Kidney epithelial cell (primary cell): ENCODE measurements around the gene SIGLEC8. TPM values are rescaled to one million over a fixed set of nuclear protein-coding genes. Genes with fewer than 3 reads are reported as not detected.

Source experiments
- DNase-seq: peaks from one replicate; pipeline ENCODE4 v3.0.0-alpha.2; 2010; ENCODE audit warnings: low read depth
- H3K27me3 ChIP-seq: 2 replicates; pipeline ENCODE4 v1.6.0; 2011; ENCODE audit warnings: low read length; ENCODE audit not compliant: control insufficient read depth, insufficient read depth
- H3K36me3 ChIP-seq: 2 replicates; pipeline ENCODE4 v1.5.1; 2011; ENCODE audit warnings: low read length; ENCODE audit not compliant: control insufficient read depth, insufficient read depth
- H3K4me3 ChIP-seq: 2 replicates; pipeline ENCODE4 v1.5.1; 2011; ENCODE audit warnings: low read depth, mild to moderate bottlenecking, control low read depth, low read length
- CTCF ChIP-seq: IDR thresholded peaks from 2 replicates; pipeline ENCODE4 v1.5.1; 2011; ENCODE audit warnings: mild to moderate bottlenecking, moderate library complexity, low read length, control low read depth, inconsistent platforms; ENCODE audit not compliant: insufficient read depth, poor library complexity, severe bottlenecking
- total RNA-seq: library from RNA; depleted of rRNA; stranded (reverse); fragments of >200 nt; gene quantifications from 2 replicates; pipeline ENCODE4 v1.2.3, GENCODE V29; 2015

SIGLEC8 gene
- total RNA-seq, 1 donor from 2014 or later, result not detected

DNA sequence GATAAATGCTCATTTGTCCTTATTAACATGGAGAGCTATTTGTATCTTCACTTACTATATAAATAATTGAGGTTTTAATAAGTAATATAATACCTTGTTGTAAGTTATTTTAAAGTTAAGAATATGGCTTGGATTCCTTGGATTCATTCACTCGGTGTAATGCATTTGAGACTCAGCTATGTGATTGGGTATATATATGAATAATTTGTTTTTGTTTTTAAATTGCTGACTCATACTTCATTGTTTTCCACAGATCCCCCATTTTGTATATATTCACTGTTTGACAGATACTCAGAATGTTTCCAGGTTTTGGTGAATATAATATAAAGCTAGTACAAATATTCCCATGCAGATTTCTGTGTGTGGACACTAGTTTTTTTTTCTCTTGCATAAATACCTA lies 13.3 kb upstream of the SIGLEC8 start:
- Histone ChIP-seq H3K4me3 (no peak overlapping the region), H3K27me3 (no peaks in the 10 kb centered on the region), H3K36me3 (no peaks in the 10 kb centered on the region)
- DNase-seq, result no peak
- TF ChIP-seq CTCF, result no peak

DNA sequence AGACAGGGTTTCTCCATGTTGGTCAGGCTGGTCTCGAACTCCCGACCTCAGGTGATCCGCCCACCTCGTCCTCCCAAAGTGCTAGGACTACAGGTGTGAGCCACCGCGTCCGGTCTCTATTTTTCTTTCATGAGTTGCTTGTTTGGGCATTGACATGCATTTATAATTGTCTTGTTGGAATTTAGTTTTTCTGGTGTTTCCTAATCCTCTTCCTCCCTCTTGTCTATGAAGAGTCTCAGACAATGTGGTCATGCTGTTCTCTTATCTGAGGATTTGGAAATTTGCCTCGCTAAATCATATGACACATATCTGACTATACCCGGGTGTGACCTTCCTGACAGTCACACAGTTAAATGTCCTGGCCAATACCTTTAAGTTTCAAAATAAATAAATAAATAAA lies 12.7 kb upstream of the SIGLEC8 start:
- TF ChIP-seq CTCF, result no peak
- Histone ChIP-seq H3K27me3 (no peaks in the 10 kb centered on the region), H3K4me3 (no peak overlapping the region), H3K36me3 (no peaks in the 10 kb centered on the region)
- no peak for DNase-seq

DNA sequence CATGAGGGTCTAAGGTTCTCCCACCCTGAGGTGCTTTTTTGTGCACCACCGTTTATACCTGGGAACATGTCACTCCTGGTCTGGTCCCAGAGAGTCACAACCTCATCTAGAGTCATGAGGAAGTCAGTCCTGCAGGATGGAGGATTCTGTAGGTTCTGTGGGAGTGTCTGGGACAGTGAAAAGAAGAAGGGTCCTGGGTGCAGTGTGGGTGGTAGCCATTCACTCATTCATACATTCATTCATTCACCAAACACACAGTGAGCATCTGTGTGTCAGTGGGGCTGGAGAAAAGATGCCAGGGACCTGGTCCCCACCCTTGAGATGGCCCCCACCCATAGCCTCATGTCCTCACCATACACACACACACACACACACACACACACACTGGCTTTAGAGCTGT lies 11.4 kb upstream of the SIGLEC8 start:
- no peak for DNase-seq
- TF ChIP-seq CTCF, result no peak
- Histone ChIP-seq H3K27me3 (no peaks in the 10 kb centered on the region), H3K36me3 (no peaks in the 10 kb centered on the region), H3K4me3 (no peak overlapping the region)

GRCh38 chr19:51469162-51469561 lies 10.9 kb upstream of the SIGLEC8 start:
- Histone ChIP-seq H3K27me3 (no peaks in the 10 kb centered on the region), H3K4me3 (no peak overlapping the region), H3K36me3 (no peaks in the 10 kb centered on the region)
- TF ChIP-seq CTCF, result no peak
- DNase-seq, result no peak

- Histone ChIP-seq H3K36me3 (no peaks in the 10 kb centered on the region), H3K27me3 (no peaks in the 10 kb centered on the region), H3K4me3 (no peak overlapping the region)
- no peak for DNase-seq
- TF ChIP-seq CTCF, result no peak
Measured at GRCh38 chr19:51468545-51468920, 10.3 kb upstream of the SIGLEC8 start.

DNA sequence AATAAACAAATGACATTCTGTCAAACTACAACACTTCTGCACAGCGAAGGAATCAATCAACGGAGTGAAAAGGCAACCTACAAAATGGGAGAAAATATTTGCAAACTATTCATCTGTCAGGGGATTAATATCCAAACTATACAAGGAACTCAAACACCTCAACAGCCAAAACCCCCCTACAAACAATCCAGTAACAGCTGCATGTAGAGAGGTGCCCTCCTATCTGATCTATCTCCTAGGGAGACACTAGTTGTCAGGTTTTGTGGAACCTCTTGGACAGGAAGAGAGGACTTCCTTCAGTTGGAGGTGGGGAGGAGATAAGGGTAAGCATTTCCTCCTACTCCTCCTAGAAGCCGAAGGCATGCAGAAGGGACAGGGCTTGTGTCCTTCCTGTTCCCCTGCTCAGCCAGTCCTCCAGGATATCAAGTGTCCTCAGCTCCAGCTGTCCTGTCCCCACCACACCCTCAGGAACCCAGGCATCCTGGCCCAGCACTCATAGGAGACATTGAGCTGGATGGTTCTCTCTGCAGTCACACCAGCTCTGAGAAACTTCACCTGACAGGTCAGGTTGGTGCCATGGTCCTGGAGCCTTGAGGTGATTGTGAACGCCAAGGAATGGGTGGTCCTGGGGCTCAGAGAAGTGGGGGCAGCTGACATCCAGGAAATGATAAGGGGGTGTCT lies 9.8 kb upstream of the SIGLEC8 start:
- TF ChIP-seq CTCF, result no peak
- Histone ChIP-seq H3K27me3 (no peaks in the 10 kb centered on the region), H3K4me3 (no peak overlapping the region), H3K36me3 (no peaks in the 10 kb centered on the region)
- no peak for DNase-seq
